NCI-H1105 treated with DMSO at 0.1 percent for 48 hours (cell line): ENCODE data around the gene ST3GAL5.

Experiments used
- DNase-seq: peaks from one replicate; lab custom pipeline; 2025; lab: John Stamatoyannopoulos, UW

The ST3GAL5 gene

GRCh38 chr2:85806358-85807118 lies 82.3 kb downstream of the ST3GAL5 start:
- DNase-seq: no peak

GRCh38 chr2:85804583-85804982 lies 84.2 kb downstream of the ST3GAL5 start:
- peak; percentile 38 for DNase-seq

GRCh38 chr2:85803704-85804425 lies 84.9 kb downstream of the ST3GAL5 start:
- no peak for DNase-seq

DNA sequence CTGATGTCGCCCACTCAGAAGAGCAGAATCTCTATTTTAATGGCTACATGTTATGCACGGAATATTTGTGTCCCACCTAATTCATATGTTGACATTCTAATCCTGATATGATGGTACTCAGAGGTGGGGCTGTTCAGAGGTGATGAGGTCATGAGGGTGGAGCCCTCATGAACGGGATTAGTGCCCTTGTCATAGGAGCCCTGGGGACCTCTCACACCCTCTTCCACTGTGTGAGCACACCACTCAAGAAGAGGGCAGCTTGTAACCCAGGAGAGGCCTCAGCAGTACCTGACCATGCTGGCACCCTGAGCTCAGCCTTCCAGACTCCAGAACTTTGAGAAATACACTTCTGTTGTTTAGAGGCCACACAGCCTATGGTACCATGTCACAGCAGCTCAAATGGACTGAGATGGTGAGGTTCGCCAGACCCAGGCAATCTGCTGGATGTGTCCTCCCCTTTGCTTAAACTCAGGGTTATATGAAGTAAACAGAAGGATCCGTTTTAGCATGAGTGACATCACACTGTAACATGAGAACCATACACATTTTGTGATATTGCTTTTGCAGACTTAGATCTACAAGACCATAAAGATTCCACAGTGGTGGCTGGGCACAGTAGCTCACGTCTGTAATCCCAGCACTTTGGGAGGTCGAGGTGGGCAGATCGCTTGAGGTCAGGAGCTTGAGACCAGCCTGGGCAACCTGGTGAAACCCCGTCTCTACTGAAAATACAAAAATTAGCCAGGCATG lies 86.3 kb downstream of the ST3GAL5 start:
- DNase-seq: no peak

GRCh38 chr2:85801871-85802270 lies 86.9 kb downstream of the ST3GAL5 start:
- no peak for DNase-seq

DNA sequence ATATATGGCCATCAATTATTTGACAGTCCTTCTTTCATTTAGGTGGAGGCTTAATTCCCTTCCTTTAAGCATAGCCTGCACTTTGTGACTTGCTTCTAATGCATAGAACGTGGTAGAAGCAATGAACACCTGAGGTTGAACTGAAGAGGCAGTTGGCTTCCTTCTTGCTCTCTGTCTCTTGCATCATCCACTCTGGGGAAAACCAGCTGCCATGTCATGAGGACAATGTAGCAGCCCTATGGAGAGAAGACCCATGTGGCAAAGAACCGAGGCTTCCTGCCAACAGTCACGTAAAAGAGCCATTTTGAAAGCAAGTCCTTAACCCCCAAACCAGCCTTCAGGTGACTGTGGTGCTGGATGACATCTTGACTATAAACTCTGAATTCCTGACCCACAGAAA lies 88.2 kb downstream of the ST3GAL5 start:
- DNase-seq: no peak

DNA sequence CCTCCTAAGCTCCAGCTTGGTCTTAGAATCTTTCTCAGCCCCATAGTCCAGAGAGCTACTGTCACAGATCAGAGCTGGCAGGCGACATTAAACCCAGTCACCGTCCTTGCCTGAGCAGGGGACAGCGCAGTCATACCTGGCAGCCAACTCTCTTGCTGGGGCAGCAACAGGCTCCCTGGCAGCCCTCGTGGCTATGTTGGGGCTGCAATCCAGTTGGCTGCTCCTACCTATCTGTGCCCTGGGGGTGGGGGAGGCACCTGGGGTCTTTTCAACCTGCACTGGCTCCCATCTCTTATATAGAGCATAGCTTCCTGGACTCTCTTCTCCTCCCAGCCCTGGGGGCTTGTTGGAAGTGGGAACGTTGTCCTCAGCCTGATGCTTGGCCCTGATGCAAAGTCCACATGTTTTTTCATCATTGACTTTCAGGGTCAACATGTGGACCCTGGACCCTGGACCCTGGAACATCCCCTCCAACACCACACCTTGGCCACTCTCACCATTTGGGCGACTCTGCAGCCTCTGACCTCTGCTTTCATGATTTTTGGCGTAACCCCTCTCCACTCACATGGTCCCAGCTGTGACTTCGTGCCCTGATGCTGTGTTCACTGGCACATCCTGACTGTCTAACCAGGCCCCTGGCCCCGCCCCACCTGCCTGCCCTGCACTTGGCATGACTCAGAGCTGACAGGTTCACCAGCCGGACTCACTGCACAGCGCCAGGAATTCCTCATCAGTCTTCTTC lies 89.4 kb downstream of the ST3GAL5 start:
- no peak for DNase-seq

- no peak for DNase-seq
Observed at GRCh38 chr2:85797921-85798320, 90.9 kb downstream of the ST3GAL5 start.

DNA sequence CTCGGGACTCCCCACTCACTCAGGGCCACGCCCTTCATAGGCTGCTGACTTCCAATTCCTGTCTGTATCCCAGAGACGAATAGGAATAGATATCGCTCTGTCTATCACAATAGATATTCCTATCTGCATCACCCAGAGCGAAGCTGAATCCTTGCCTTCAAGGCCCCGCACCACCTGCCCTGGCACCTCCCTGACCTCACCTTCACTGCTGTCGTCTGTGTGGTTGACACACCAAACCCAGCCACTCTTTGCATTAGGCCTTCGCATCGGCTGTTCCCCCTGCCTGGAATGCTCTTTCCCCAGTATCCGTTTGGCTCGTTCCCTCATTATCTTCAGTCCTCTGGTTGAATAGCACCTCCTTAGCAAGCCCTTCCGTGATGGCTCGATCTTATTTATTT lies 91.5 kb downstream of the ST3GAL5 start:
- DNase-seq: no peak

DNA sequence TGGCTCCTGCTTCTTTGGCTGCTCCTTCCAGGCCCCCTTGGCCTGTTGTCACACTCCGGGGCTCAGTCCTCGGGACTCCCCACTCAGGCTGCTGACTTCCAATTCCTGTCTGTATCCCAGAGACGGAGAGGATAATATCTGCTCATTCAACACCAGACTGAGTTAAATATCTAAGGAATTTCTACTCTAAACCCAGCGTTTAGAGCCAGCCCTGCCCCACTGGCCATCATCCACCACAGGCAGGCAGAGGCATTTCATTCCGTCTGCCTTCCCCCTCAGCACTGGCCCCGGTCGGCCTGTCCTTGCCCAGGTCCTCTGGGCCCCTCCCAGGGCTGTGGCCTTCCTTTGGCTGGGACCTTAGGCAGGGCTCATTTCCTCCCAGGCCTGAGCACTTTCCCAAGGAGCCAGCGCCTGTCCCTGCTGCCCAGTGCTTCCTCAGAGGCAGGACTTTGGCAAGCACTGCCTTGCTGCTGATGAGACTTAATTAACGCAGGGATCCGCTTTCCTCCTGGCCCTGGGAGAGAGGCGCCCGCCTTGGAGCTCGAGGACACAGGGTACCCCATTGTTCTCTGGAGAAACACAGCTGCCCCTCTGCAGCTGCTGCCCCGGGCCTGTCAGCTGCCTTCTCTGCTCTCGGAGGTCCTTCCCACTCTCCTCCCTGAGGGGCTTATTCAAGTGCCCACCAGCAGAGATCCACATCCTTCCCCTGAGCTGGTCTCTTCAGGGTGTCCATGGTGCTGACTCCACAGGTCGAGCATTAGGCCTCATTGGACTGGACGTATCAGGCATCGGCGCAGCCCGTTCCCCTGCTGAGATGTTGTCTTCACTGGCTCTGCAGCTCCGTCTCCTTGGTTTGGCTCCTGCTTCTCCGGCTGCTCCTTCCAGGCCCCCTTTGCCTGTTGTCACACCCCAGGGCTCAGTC lies 92.2 kb downstream of the ST3GAL5 start:
- DNase-seq: peak; percentile 47

- no peak for DNase-seq
Observed at GRCh38 chr2:85796046-85796340, 92.8 kb downstream of the ST3GAL5 start.

GRCh38 chr2:85795331-85796045 lies 93.3 kb downstream of the ST3GAL5 start:
- DNase-seq: no peak

- peak; percentile 35 for DNase-seq
Observed at GRCh38 chr2:85794491-85795121, 94.2 kb downstream of the ST3GAL5 start.

DNA sequence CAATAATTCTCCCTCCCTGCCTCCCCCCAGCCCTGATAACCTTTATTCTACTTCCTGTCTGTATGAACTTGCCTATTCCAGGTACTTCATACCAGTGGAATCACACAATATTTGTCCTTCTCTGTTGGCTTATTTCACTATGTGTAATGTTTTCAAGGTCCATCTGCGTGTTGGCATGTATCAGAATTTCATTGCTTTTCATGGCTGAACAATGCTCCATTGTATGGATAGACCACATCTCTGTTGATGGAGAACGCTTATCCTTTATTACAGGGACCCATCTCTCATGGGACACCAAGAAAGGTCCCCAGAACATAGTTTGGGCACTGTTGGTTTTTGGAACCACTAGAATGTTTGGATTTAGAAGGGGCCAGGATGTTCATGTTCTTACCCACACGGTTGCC lies 94.8 kb downstream of the ST3GAL5 start:
- no peak for DNase-seq

DNA sequence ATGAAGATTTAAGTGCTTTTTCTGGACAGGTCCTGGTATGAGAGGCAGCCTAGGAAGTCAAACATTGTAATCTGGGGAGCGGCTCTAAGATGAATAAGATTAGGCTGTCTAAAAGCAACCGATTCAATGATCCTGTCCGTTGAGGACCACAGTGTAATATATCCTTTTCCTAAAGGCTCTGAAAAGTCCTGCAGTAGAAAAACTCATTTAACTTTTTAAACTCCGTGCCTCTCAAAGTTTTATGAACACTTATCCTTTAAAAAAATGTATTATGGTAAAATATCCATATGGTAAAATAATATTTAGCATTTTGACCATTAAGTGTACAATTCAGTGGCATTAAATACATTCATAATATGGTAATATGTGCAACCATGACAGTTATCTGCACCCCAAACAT lies 95.2 kb downstream of the ST3GAL5 start:
- DNase-seq: no peak

- no peak for DNase-seq
Observed at GRCh38 chr2:85792783-85793441, 95.9 kb downstream of the ST3GAL5 start.

- no peak for DNase-seq
Observed at GRCh38 chr2:85791704-85792565, 96.9 kb downstream of the ST3GAL5 start.

DNA sequence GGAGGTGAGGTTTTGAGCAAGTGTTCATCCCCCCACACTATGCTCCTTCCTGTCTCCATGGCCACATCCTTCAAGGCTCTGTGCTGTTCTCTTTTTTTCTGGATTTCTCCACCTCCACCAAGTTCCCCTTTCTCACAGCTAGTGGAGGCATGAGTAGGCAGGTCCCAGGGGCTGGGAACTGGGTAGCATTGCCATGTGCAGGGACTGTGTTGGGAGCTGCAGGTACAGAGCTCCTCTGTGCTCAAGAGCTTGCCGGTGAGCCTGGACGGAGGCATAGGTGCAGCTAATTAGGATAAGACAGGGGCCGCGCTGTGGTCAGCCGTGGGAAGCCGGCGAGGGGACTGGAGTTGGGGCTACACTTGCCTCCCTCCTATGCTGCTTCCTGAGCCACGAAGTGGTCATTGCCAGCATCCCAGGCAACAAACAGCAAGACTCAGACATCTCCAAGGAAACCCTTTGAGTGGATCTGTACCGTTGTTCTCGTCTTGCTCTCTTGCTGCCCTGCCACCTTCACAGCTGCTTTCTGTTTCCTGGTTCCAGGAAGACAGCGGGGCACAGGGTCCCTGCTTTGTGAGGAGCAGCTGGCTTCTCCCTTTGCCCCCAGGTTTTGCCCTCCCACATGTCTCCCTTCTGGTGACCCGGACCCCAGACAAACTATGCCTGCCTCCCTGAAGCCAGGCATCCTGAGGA lies 98.1 kb downstream of the ST3GAL5 start:
- no peak for DNase-seq
